ENCODE data around the gene PRKCA.

DNA sequence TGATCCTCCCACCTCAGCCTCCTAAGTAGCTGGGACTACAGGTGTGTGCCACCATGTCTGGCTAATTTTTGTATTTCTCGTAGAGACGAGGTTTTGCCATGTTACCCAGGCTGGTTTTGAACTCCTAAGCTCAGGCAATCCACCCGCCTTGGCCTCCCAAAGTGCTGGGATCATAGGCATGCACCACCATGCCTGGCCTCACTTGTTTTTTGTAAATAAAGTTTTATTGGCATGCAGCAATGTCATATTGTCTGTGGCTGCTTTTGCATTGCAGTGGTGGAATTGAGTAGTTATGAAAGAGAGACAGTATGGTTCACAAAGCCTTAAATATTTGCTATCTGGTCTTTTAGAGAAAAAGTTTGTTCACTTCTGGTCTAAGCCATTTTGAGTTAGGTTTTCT, 124.7 kb downstream of the PRKCA start:
- TF ChIP-seq YY1 (IDR thresholded peaks at IDR 0.05; ENCODE audit: insufficient read depth, insufficient read length), result no peak
- TF ChIP-seq ZNF274 (IDR thresholded peaks at IDR 0.05; ENCODE audit: low read depth, low read length), result no peak

All from NT2/D1 (cell line).